GM23248 (cell line): Measurements from ENCODE around the gene BLACAT1.

Experiments
- EZH2 ChIP-seq: fragments of 200-600 bp; sonication (generic); IDR thresholded peaks from 2 replicates; pipeline ENCODE4 v1.6.1; 2018; ENCODE audit warnings: antibody characterized with exemption, mild to moderate bottlenecking; ENCODE audit not compliant: insufficient read depth, poor library complexity, severe bottlenecking
- EZH2phosphoT487 ChIP-seq: fragments of 200-600 bp; sonication (generic); IDR thresholded peaks from 2 replicates; pipeline ENCODE4 v1.6.1; 2018; ENCODE audit warnings: antibody characterized with exemption, moderate library complexity, mild to moderate bottlenecking, low read depth; ENCODE audit not compliant: insufficient read depth

DNA sequence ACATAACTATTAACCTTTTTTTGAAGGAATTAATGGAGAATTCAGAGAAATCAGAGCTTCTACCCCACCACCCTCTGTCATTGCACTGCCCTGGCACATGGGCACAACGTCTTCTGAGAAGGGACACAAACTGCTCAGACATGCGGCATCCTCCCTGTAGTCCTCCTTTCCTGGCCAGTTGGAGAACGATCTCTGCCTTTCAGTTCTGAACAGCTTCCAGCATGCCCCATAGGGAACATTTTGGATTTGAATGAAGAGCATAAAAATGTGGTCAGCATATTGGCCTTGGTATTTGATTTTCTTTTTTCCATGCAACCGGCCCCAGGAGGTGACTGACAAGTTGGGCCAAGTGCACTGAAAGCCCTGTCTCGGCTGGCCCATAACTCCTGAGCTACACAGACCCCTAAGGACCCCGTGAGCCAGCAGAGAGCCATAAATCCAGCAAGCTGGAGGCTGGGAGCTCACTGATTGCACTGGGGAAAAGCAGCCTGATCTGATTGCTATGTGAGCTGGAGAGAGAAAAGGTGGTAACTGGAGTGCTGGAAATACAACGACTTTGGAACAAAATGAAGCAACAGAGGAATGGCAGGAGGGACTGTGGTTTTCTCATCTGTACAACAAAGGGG lies 10.9 kb upstream of the BLACAT1 start:
- no peak for TF ChIP-seq EZH2
- TF ChIP-seq EZH2phosphoT487 = no peak
